Anterior cingulate cortex (tissue), 58 donors: Measurements from ENCODE around the gene VPS45.
"Not testable (repeated sequence)": the region's sequence is repeated elsewhere in the genome, so short reads cannot be mapped to it uniquely, and the experiment has no call there.

Experiments
- DNase-seq, 58 donors: peaks; one replicate each; lab custom pipeline; 2025; lab: John Stamatoyannopoulos, UW

The VPS45 gene, protein sequence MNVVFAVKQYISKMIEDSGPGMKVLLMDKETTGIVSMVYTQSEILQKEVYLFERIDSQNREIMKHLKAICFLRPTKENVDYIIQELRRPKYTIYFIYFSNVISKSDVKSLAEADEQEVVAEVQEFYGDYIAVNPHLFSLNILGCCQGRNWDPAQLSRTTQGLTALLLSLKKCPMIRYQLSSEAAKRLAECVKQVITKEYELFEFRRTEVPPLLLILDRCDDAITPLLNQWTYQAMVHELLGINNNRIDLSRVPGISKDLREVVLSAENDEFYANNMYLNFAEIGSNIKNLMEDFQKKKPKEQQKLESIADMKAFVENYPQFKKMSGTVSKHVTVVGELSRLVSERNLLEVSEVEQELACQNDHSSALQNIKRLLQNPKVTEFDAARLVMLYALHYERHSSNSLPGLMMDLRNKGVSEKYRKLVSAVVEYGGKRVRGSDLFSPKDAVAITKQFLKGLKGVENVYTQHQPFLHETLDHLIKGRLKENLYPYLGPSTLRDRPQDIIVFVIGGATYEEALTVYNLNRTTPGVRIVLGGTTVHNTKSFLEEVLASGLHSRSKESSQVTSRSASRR

DNA sequence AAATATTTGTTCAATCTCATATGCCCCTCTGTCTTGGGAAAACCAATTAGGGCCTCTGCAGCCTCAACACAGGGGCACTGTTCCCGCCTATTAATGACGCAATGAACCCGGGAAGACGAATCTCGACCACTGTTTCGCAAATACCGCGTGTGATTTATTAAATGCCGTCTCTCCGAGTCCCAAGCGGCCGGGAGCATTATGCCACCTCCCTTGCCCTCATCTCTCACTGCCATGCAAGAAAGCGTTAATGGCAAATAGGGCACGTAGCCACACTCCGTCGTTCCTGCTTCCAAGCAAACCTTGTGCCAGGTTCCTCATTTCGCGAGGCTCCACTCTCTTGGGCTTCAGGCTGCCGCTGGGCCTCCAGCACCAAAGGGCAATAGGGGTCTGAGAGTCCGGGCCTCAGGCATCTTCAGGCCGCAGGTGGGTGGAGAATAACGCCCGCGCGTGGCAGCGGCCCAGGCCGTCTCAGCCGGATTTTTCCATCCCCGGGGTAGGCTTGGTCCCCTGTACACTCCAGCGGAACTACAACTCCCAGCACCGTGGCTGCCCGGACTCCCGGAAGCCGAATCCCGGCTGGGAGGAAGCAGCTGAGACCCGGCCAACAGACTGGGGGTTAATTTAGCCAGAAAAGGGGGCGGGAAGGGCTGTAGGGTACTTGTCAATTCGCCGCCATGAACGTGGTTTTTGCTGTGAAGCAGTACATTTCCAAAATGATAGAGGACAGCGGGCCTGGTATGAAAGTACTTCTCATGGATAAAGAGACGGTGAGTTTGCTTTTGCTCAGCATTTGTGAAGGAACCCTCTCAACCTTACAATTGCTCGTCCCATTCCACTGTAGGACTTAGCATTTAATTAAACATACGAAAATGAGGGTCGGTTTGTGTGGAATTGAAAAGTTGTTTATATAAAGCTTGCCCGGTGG, at the start of gene VPS45:
TSS of gene VPS45 (plus strand) at position 593 of the 925 bp plus-strand sequence. CDS start at position 675, 82 bp downstream.
- peak; percentile 54 to 97 (median 87) for DNase-seq

DNA sequence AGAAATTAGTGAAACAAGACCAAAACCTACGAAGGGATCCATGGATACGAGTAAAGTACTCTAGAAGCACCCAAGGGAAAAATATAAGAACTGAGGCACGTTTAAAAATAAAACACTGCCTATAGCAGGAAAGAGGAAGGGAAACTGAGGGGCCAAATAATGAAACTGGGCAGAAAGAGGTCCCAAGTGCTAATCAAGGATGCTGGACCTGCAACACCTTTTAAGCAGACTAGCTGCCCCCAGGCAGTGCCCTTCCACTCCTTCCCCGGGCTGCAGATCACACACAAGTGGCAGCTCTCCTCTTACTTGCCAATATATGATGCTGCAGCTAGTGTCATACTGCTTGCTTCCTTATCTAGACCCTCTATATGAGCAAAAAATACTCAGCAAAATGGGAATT, 49.4 kb upstream of the VPS45 start:
- DNase-seq, result no peak

DNA sequence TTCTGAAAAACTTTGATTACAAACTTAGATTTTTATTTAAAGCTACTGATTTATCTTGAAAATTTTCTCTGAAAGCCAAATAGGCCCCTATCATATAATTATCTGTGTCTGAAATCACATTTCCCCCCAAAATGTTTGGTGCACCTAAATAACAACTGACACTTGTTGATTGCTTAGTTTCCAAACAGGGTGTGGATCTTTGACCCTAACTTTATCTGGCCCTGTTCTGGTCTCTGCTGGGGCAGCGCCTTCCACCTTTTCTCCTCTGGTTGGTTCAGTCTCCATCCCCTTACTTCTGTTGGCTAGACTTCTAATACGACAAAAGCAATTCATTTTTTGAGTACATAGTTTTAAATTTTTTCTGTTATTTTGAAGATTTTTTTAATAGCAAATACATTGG, 46.9 kb upstream of the VPS45 start:
- DNase-seq, result no peak

DNA sequence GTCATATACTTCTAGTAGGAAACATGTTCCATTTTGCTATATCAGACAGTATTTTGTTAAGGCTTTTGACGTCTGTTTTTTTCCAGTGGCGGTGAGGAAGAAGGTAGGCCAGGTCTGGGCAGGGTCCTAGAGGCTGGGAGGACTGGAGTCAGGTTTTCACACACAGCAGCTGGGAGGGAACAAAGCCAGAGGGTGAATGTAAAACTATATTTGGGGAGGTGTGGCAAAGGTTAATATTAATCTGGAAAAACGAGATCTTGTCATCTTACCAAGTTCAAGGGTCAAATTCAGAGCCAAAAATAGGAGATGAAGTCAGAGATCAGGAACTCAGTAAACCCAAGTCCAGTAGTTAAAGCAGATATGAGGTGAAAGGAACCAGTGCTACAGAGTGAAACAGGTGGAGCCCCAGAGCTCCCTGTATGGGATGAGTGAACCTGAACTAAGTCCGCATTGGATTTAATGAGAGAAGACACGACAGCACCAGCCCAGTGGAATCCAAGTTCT, 46.3 kb upstream of the VPS45 start:
- DNase-seq, result no peak

DNA sequence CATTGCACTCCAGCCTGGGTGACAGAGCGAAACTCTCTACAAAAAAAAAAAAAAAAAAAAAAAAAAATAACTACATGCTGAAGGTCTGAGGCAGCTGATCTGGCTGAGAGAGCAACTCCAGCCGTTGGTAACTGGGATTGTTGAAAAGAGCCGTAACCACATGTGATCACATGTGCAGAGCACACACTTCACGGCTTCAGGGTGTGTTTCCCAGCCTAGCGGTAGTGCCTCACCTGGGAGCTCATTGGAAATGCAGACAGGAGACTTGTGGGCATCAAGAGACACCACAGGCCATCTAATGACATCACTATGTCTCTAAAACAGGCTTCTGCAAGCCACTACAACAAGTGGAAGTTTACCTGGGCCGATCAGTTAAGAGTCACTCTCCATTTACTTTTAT, 45.2 kb upstream of the VPS45 start:
- no peak for DNase-seq

DNA sequence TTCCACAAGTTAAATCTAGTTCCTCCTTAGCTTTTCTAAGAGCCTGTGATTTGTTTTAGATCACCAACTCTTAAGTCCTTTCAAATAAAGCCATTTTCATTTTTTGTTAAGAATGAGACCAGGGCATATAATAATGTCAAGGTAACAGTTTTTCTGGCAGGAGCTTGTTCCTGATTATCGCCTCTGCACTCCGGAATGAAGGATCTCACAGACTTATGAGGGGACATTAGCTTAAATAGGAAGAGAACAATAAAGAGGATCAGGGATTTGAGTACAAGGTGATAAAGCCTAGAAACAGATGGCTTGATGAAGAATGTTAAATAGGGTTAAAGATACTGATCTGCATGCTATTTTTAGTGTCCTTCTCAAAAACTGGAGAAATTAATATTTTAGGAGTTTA, 43.4 kb upstream of the VPS45 start:
- no peak for DNase-seq

DNA sequence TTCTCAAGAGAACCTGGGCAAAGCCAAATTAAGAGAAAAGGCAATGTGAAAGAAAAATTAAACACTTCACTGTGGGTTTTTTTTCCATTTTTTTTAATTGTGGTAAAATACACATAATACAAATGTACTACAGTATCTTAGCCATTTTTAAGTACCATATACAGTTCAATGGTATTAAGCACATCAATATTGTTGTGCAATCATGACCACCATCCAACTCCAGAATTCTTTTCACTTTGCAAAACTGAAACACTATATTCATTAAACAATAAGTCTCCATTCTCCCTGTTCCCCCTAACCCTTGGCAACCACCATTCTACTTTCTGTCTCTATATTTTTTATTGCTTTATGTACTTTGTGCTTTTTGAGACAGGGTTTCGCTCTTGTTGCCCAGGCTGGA, 39.3 kb upstream of the VPS45 start:
- DNase-seq, result no peak

DNA sequence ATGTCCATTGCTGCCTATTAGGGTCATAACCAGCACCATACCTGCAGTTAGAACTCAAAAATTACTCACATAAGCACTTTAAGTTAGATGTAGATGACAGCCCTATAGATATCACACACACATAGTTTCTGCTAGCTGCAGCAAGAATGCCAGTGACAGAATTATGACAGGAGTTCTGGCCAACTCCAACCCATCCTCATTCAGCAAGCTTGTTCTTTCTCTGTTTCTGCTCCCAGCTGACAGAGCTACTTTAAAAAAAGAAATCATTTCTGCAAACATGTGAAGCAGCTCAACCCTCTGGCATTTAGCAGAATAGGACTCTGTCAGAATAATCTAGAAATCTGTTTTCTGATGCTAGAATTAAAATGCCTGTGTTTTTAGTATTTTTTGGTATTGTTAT, 33.2 kb upstream of the VPS45 start:
- peak in 4 of 58 donors; percentile 1 to 13 (median 2) for DNase-seq

DNA sequence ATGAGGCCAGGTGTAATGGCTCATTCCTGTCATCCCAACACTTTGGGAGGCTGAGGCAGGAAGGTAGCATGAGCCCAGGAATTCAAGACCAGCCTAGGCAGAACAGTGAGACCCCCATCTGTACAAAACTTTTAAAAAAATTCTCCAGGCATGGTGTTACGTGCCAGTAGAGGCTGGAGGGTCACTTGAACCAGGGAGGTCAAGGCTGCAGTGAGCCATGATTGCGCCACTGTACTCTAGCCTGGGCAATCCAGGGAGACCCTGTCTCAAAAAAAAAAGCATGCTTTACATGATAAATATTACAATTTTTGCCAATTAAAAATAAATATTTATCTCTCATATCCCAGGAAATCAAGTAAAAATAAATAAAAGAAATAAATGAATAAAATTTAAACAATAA, 17.6 kb upstream of the VPS45 start:
- no peak for DNase-seq

DNA sequence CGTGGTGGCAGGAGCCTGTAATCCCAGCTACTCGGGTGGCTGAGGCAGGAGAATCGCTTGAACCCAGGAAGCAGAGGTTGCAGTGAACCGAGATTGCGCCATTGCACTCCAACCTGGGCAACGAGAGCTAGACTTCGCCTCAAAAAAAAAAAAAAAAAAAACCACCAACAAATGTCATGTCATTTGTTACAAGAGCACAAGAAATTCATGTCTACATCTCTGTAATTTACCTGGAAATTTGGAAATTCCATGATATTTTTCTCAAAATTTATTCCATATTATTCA, 16.5 kb upstream of the VPS45 start:
- no peak for DNase-seq

DNA sequence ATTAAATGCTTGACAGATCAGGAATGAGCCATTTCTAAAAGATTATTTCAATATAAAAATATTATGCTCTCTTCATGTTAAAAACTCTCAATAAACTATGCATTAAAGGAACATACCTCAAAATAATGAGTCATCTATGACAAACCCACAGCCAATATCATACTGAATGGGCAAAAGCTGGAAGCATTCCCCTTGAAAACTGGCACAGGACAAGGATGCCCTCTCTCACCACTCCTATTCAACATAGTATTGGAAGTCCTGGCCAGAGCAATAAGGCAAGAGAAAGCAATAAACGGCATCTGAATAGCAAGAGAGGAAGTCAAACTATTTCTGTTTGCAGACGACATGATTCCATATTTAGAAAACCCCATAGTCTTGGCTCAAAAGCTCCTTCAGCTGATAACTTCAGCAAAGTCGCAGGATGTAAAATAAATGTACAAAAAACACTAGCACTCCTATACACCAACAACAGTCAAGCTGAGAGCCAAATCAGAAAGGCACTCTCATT, 15.6 kb upstream of the VPS45 start:
- not testable (repeated sequence) for DNase-seq

DNA sequence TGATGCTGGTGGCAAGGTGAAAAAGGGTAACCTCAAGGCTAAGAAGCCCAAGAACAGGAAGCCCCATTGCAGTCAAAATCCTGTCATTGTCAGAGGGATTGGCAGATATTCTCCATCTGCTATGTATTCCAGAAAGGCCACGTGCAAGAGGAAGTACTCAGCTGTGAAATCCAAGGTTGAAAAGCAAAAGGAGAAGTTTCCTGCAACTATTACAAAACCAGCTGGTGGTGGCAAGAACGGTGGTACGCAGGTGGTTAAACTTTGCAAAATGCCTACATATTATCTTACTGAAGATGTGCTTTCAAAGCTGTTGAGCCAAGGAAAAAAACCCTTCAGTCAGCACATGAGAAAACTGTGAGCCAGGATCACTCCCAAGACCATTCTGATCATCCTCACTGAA, 13.7 kb upstream of the VPS45 start:
- DNase-seq, result no peak

DNA sequence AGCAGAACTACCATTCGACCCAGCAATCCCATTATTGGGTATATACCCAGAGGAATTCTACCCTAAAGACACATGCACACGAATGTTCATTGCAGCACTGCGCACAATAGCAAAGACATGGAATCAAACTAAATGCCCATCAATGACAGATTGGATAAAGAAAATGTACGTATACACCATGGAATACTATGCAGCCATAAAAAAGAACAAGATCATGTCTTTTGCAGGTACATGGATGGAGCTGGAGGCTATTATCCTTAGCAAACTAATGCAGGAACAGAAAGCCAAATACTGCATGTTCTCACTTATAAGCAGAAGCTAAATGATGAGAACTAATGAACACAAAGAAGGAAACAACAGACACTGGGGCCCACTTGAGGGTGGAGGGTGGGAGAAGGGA, 12.1 kb upstream of the VPS45 start:
- not testable (repeated sequence) for DNase-seq

DNA sequence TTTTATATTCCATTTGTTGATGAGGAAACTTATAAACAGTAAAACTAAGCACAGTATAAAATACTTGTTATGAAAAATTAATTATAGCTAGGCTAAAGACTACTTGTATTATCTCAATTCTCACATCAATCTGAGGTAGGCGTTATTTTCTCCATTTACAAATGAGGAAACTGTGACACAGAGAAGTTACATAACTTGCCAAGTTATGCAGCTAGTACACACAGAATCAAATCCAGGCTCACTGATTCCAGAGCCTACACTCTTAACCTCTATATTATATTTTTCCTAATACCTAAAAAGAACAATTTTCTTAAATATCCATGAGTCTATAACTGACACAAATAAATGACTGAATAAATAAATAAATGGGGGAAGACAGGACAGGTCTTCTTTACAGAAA, 11.2 kb upstream of the VPS45 start:
- no peak for DNase-seq

DNA sequence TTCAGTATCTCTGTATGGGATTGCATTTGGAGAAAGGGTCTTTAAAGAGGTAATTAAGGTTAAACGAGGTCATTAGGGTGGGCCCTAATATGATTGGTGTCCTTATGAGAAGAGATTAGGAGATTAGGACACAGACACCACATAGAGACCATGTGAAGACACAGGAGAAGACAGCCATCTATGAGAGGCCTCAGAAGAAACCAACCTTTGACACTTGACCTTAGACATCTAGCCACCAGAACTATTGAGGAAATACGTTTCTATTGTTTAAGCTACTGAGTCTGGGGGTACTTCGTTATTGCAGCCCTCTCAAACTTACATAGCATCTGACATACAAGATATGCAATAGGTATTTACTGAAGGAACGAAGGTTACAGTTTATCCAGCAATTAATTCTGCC, 7.3 kb upstream of the VPS45 start:
- DNase-seq, result no peak

DNA sequence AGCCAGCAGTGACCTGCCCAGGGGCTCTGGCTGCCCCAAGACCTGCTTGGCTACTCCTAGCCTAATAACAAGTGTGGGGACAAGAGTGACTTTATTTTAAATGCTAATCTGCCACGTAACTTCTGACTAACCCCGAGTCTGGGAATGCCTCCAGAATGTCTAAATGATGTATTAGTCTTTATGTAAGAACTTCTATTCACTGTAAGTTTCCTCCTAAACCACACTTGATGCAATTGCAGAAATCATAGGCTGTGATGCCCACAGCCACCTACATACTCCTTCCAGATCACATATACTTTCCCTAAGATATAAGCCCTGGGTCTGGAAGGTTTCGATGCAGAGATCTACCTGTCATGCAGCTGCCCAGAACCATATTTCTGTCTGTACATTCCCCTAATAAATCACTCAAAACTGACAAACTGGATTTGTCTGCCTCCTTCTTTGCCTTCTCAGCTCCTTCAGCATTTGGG, 5.9 kb upstream of the VPS45 start:
- no peak for DNase-seq

DNA sequence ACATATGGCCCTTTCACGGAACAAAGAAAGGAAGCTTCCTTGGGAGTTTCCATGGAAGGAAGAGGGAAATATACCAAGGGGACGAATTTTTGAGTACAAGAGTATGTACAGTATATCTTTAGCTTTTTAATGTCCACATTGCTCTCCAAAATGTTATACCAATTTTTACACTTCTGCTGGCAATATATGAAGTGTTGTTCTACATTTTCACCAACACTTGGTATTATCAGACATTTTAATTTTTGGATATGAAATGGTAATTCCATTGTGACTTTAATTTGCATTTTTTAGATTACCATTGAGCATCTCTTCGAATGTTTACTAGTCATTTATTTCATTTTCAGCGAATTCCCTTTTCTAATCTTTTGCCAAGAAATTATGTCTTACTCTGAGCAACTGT, 5.5 kb upstream of the VPS45 start:
- DNase-seq, result no peak

DNA sequence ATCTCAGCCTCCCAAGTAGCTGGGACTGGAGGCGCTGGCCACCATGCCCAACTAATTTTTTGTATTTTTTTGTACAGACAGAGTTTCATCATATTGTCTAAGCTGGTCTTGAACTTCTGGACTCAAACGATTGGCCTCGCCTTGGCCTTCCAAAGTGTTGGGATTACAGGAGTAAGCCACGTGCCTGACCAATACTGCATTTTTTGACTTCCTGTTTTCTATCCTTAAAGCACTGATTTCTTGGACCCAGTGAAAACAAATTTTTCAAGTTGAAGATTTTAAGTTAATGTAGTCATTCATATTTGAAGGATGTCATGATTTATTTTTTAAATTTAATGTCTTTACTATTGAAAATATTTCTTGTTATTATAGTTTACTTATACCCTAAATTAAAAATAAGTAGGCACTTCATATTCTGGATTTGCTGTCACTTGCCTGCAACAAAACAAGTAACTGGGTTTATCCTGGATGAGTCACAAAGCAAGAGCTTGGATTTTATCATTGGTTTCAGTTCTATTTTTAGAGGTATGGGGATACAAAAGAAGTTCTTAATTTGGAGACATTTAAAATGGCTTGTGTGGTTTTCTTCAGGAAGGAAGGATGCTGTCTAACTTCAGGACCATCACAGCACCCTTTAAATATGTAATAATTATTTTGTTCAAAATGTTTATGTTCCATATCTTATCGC, 2.2 kb upstream of the VPS45 start:
- DNase-seq, result peak in 1 of 58 donors; percentile 5

DNA sequence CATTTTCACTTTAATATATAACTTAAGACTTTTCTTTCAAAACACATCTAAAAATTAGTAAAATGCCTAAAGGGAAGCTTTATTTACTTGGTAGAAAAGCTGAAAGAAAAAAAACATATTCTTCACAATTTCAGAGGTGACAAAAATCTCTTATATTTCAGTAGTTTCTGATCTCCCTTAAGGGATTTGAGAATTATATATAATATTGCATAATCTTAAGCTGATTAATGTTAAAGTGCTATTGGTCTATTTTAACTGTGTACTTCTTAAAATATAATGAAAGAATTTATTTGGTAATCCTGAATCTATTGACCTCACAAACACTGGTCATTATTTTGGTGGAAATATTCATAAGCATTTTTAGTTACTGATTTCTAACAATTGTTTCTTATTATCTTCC, 1.2 kb upstream of the VPS45 start:
- no peak for DNase-seq

DNA sequence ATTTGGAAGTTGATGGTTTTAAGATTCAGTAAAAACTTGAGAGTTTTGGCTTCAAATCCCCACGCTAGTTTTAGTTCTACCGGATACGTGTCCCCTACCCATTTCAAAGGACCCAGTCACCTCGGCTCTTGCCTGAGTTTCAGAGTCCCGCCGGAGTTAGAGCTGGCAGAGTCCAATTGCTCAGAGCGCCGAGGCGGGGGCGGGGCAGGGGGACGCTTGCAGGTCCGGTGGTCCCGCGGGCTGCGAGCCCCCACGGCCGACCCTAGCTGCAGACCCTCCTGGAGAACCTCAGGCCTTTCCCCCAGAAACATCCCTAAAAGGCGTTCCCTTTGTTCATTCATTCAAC, 765 bp upstream of the VPS45 start:
- DNase-seq, result peak in 43 of 58 donors; percentile 17 to 78 (median 58)

DNA sequence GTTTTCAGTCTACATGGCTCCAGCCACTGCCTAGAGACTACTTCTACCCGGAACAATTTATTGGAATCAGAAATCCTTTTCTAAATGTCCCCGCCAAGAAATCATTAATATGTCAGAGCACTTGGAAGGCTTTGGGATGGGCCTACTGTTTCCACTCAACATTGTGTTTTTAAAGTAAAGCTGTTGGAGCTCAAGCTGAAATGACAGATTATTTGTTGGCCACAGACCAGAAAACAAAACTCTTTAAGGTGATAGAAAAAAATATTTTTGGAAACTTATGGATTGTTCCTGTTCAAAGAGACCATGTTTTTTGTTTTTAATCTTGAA, 496 bp downstream of the VPS45 start:
- no peak for DNase-seq
